Natural killer cell (primary cell): ENCODE measurements around the gene HPS5. TPM values are rescaled to one million over a fixed set of nuclear protein-coding genes. Genes with fewer than 3 reads are reported as not detected.

ENCODE experiments used
- ATAC-seq, 3 donors: fragments of 150-1000 bp in 2 of 3; fragments of 200-7000 bp in 1 of 3; cut with Tn5 transposase; 1 replicate in 1 of 3; 2 replicates in 2 of 3; pipeline ENCODE4 v1.10.0; 2021; ENCODE audit warnings: mild to moderate bottlenecking in 2 of 3, moderate library complexity in 2 of 3
- DNase-seq, 2 donors: peaks; one replicate each; pipeline versions ENCODE4 v3.0.0 to v3.0.0-alpha.2; 2013 to 2021; ENCODE audit warnings: mixed read lengths in 1 of 2
- H3K27ac ChIP-seq: one replicate; pipeline ENCODE4 v1.5.1; 2013; ENCODE audit warnings: mild to moderate bottlenecking, low read length
- H3K27me3 ChIP-seq: one replicate; pipeline ENCODE4 v1.6.1; 2013; ENCODE audit warnings: low read length; ENCODE audit not compliant: control insufficient read depth, insufficient read depth
- H3K36me3 ChIP-seq: one replicate; pipeline ENCODE4 v1.6.1; 2013; ENCODE audit warnings: low read length; ENCODE audit not compliant: control insufficient read depth, insufficient read depth
- H3K4me1 ChIP-seq: one replicate; pipeline ENCODE4 v1.6.1; 2013; ENCODE audit warnings: low read length; ENCODE audit not compliant: control insufficient read depth, insufficient read depth
- H3K4me3 ChIP-seq: one replicate; pipeline ENCODE4 v1.5.1; 2013; ENCODE audit warnings: low read length
- H3K9me3 ChIP-seq: one replicate; pipeline ENCODE4 v1.6.1; 2013; ENCODE audit warnings: low read length; ENCODE audit not compliant: control insufficient read depth, insufficient read depth
- H3K27ac Mint-ChIP-seq, 2 donors: one replicate each; pipeline ENCODE4 v1.8.0; 2022; ENCODE audit warnings: mild to moderate bottlenecking in 2 of 2, mixed read lengths in 2 of 2, moderate library complexity in 1 of 2
- H3K27me3 Mint-ChIP-seq, 2 donors: one replicate each; pipeline ENCODE4 v1.8.0; 2022; ENCODE audit warnings: low read depth in 2 of 2, mixed read lengths in 2 of 2
- H3K36me3 Mint-ChIP-seq: one replicate; pipeline ENCODE4 v1.8.0; 2022; ENCODE audit warnings: mixed read lengths
- H3K4me1 Mint-ChIP-seq, 2 donors: one replicate each; pipeline ENCODE4 v1.8.0; 2022; ENCODE audit warnings: mixed read lengths in 2 of 2
- H3K4me3 Mint-ChIP-seq: one replicate; pipeline ENCODE4 v1.8.0; 2022; ENCODE audit warnings: mild to moderate bottlenecking, moderate library complexity, mixed read lengths
- H3K9me3 Mint-ChIP-seq, 2 donors: one replicate each; pipeline ENCODE4 v1.8.0; 2022; ENCODE audit warnings: mixed read lengths in 2 of 2
- WGBS: methylation state at CpG from one replicate; pipeline ENCODE4 v1.1.7; 2013; ENCODE audit warnings: missing lambda C conversion rate; ENCODE audit not compliant: insufficient coverage; 5-methylcytosine and 5-hydroxymethylcytosine counted together
- intact Hi-C: fragments of 100-400 bp; cut with micrococcal nuclease; formaldehyde crosslinking; loops from one replicate; pipeline ENCODE4 v1.14.2; 2022
- total RNA-seq, 4 donors: library from RNA; stranded (reverse); fragments of 120-200 nt in 1 of 4; gene quantifications; one replicate each; pipeline versions ENCODE4 v1.2.3 to v1.2.4, GENCODE V29; 2013 to 2022
- TF ChIP-seq, protein P1 (sequence below): fragments of 200-600 bp; IDR thresholded peaks from one replicate; pipeline ENCODE4 v1.8.0; 2022; ENCODE audit warnings: antibody characterized with exemption

Gene HPS5
- total RNA-seq, 3 donors from 2014 or later (not counting 1 experiment from before 2014, with no cell fraction given) = 11.5 to 14.5 (median 14.0) TPM

DNA sequence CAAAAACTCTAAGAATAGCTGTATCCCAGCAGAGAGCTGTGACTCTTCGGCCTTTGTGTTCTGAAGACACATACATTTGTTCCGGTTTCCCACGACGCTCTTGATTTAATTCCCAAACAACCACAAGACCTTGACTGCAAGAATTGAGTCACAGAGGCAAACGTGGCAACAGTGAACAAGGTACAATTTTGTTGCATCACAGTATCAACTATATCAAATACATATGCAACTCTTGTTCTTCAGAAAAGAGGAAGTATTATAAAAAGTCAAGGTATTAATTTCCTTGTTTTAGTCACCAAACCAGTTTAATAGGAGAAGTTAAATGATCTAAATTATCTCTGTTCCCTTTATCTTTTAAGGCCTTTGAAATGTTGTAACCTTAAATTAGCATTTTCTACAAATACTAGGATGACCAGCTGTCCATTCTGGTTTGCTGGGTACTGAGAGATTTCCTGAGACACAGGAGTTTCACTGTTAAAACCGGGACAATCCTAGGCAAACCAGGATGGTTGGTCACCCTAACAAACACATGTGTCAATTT lies 11.1 kb downstream of the HPS5 start:
- Histone ChIP-seq H3K27ac (no peak overlapping the region), H3K9me3 (no peaks in the 10 kb centered on the region), H3K36me3 (peaks cover 56% of the 10 kb centered on the region), H3K4me1 (no peaks in the 10 kb centered on the region), H3K4me3 (no peak overlapping the region), H3K27me3 (no peaks in the 10 kb centered on the region)
- peaks cover 13% of the 10 kb centered on the region for H3K36me3 Mint-ChIP-seq
- H3K27me3 Mint-ChIP-seq = no peaks in the 10 kb centered on the region
- no peak overlapping the region for H3K27ac Mint-ChIP-seq
- 70% methylated on average over 6 of the region's 6 CpGs for whole genome bisulfite sequencing
- H3K9me3 Mint-ChIP-seq = no peaks in the 10 kb centered on the region
- DNase-seq = no peak
- TF ChIP-seq, protein P1, sequence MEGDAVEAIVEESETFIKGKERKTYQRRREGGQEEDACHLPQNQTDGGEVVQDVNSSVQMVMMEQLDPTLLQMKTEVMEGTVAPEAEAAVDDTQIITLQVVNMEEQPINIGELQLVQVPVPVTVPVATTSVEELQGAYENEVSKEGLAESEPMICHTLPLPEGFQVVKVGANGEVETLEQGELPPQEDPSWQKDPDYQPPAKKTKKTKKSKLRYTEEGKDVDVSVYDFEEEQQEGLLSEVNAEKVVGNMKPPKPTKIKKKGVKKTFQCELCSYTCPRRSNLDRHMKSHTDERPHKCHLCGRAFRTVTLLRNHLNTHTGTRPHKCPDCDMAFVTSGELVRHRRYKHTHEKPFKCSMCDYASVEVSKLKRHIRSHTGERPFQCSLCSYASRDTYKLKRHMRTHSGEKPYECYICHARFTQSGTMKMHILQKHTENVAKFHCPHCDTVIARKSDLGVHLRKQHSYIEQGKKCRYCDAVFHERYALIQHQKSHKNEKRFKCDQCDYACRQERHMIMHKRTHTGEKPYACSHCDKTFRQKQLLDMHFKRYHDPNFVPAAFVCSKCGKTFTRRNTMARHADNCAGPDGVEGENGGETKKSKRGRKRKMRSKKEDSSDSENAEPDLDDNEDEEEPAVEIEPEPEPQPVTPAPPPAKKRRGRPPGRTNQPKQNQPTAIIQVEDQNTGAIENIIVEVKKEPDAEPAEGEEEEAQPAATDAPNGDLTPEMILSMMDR = no peak
- ATAC-seq = no peak
- peaks cover 0 to 7% of the 10 kb centered on the region in 2 donors for H3K4me1 Mint-ChIP-seq
- intact Hi-C loops = no loop called here
- H3K4me3 Mint-ChIP-seq = no peak overlapping the region

DNA sequence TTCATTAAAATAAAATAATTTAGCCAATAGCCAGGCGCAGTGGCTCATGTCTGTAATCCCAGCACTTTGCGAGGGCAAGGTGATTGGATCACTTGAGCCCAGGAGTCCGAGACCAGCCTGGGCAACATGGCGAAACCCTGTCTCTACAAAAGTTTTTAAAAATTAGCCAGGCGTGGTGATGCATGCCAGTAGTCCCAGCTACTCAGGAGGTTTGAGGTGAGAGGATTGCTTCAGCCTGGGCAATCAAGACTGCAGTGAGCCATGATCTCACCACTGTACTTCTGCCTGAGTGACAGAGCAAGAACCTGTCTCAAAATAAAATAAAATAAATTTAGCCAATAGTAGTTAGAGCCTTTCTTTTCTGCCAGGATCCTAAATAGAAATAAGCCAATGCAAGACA lies 12.2 kb downstream of the HPS5 start:
- intact Hi-C loops = no loop called here
- WGBS = 96% methylated on average over 5 of the region's 5 CpGs
- Histone ChIP-seq H3K27ac (no peak overlapping the region), H3K36me3 (peaks cover 67% of the 10 kb centered on the region), H3K9me3 (no peaks in the 10 kb centered on the region), H3K27me3 (no peaks in the 10 kb centered on the region), H3K4me1 (no peaks in the 10 kb centered on the region), H3K4me3 (no peak overlapping the region)
- Mint-ChIP-seq H3K36me3 (peaks cover 14% of the 10 kb centered on the region), H3K27me3 (no peaks in the 10 kb centered on the region), H3K27ac (no peak overlapping the region), H3K4me3 (no peak overlapping the region), H3K9me3 (no peaks in the 10 kb centered on the region), H3K4me1 (peaks cover 0 to 2% of the 10 kb centered on the region in 2 donors)
- TF ChIP-seq, protein P1 = no peak
- no peak for ATAC-seq
- DNase-seq = no peak

DNA sequence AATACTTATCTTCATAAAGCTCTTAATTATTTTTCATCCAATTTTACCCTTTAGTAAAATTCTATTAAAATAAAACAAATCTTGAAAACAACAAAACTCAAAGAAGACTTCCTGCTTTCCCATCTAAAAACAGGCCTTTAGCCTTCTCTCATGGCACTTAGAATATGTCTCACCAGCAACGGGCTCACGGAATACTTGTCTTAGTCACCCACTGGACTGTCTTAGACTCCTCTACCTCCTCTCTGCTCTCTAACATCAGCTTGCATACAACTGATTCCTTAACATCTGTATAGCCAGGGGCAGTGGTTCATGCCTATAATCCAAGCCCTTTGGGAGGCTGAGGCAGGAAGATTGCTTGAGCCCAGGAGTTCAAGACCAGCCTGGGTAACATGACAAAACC lies 13.7 kb downstream of the HPS5 start:
- H3K27me3 ChIP-seq = no peaks in the 10 kb centered on the region
- TF ChIP-seq, protein P1 = no peak
- Mint-ChIP-seq H3K36me3 (peaks cover 14% of the 10 kb centered on the region), H3K27me3 (no peaks in the 10 kb centered on the region), H3K4me1 (no peaks in the 10 kb centered on the region), H3K4me3 (no peak overlapping the region), H3K27ac (no peak overlapping the region), H3K9me3 (no peaks in the 10 kb centered on the region)
- intact Hi-C loops = no loop called here
- no peak overlapping the region for H3K4me3 ChIP-seq
- WGBS = 100% methylated on average over 2 of the region's 2 CpGs
- no peaks in the 10 kb centered on the region for H3K4me1 ChIP-seq
- no peak overlapping the region for H3K27ac ChIP-seq
- ATAC-seq (no peak), DNase-seq (no peak)
- H3K36me3 ChIP-seq = peaks cover 77% of the 10 kb centered on the region
- no peaks in the 10 kb centered on the region for H3K9me3 ChIP-seq
